HS-5 (cell line): Measurements from ENCODE around the gene RALB.
"Not testable (repeated sequence)": the region's sequence is repeated elsewhere in the genome, so short reads cannot be mapped to it uniquely, and the experiment has no call there.

Source experiments
- DNase-seq: peaks from one replicate; pipeline ENCODE4 v3.0.0-alpha.2; 2012; ENCODE audit warnings: low read depth

Gene RALB

GRCh38 chr2:120294008-120294340 is 41.3 kb downstream of the RALB start:
- DNase-seq = no peak

GRCh38 chr2:120298173-120298835 is 45.7 kb downstream of the RALB start:
- DNase-seq = no peak

- DNase-seq = no peak
Observed at GRCh38 chr2:120299004-120299403, 46.4 kb downstream of the RALB start.

GRCh38 chr2:120299561-120299960 is 46.9 kb downstream of the RALB start:
- DNase-seq = no peak

- no peak for DNase-seq
Observed at GRCh38 chr2:120300385-120300784, 47.7 kb downstream of the RALB start.

GRCh38 chr2:120301284-120301683 is 48.6 kb downstream of the RALB start:
- DNase-seq = no peak

GRCh38 chr2:120302301-120302700 is 49.6 kb downstream of the RALB start:
- DNase-seq = no peak

GRCh38 chr2:120303177-120303576 is 50.5 kb downstream of the RALB start:
- DNase-seq = no peak

GRCh38 chr2:120305296-120305695 is 52.6 kb downstream of the RALB start:
- DNase-seq = no peak

GRCh38 chr2:120305937-120306490 is 53.4 kb downstream of the RALB start:
- DNase-seq = no peak

- no peak for DNase-seq
Observed at GRCh38 chr2:120307482-120307881, 54.8 kb downstream of the RALB start.

GRCh38 chr2:120308038-120308910 is 55.6 kb downstream of the RALB start:
- no peak for DNase-seq

GRCh38 chr2:120310136-120310535 is 57.5 kb downstream of the RALB start:
- DNase-seq = no peak

- not testable (repeated sequence) for DNase-seq
Observed at GRCh38 chr2:120310841-120311240, 58.2 kb downstream of the RALB start.

GRCh38 chr2:120312076-120312475 is 59.4 kb downstream of the RALB start:
- no peak for DNase-seq

GRCh38 chr2:120312860-120313694 is 60.4 kb downstream of the RALB start:
- DNase-seq = peak; percentile 68

GRCh38 chr2:120313695-120314615 is 61.3 kb downstream of the RALB start:
- DNase-seq = no peak

- no peak for DNase-seq
Observed at GRCh38 chr2:120314690-120315366, 62.2 kb downstream of the RALB start.

- no peak for DNase-seq
Observed at GRCh38 chr2:120315367-120316033, 62.8 kb downstream of the RALB start.

- DNase-seq = no peak
Observed at GRCh38 chr2:120316071-120316470, 63.4 kb downstream of the RALB start.
